ENCODE measurements around the gene ADAMTS10.
"Not testable (repeated sequence)": the region's sequence is repeated elsewhere in the genome, so short reads cannot be mapped to it uniquely, and the experiment has no call there.

Gene ADAMTS10

GRCh38 chr19:8638078-8638619 lies 27.6 kb upstream of the ADAMTS10 start:
- Histone ChIP-seq H3K9me3 (ENCODE audit: control insufficient read depth, insufficient read depth, low read length) (0 out of 2 replicates have a peak, but pooled peaks cover 5% of the 10 kb centered on the region), H3K36me3 (ENCODE audit: insufficient read depth, low read length) (no peaks in the 10 kb centered on the region), H3K4me1 (ENCODE audit: insufficient read depth, low read length) (no peaks in the 10 kb centered on the region), H3K9ac (ENCODE audit: low read depth, low read length) (no peak overlapping the region)

- H3K9ac ChIP-seq (ENCODE audit: low read depth, low read length); H3K36me3 ChIP-seq (ENCODE audit: insufficient read depth, low read length); H3K4me1 ChIP-seq (ENCODE audit: insufficient read depth, low read length); H3K9me3 ChIP-seq (ENCODE audit: control insufficient read depth, insufficient read depth, low read length): not testable (repeated sequence)
Measured at GRCh38 chr19:8637070-8637469, 26.6 kb upstream of the ADAMTS10 start.

GRCh38 chr19:8635422-8635821 lies 24.9 kb upstream of the ADAMTS10 start:
- Histone ChIP-seq H3K9ac (ENCODE audit: low read depth, low read length) (no peak overlapping the region), H3K4me1 (ENCODE audit: insufficient read depth, low read length) (0 out of 2 replicates have a peak, but pooled peaks cover 3% of the 10 kb centered on the region), H3K9me3 (ENCODE audit: control insufficient read depth, insufficient read depth, low read length) (no peaks in the 10 kb centered on the region), H3K36me3 (ENCODE audit: insufficient read depth, low read length) (no peaks in the 10 kb centered on the region)

GRCh38 chr19:8631425-8631819 lies 20.9 kb upstream of the ADAMTS10 start:
- Histone ChIP-seq H3K9me3 (ENCODE audit: control insufficient read depth, insufficient read depth, low read length) (no peaks in the 10 kb centered on the region), H3K9ac (ENCODE audit: low read depth, low read length) (no peak overlapping the region), H3K4me1 (ENCODE audit: insufficient read depth, low read length) (0 out of 2 replicates have a peak, but pooled peaks cover 3% of the 10 kb centered on the region), H3K36me3 (ENCODE audit: insufficient read depth, low read length) (no peaks in the 10 kb centered on the region)

GRCh38 chr19:8630796-8631424 lies 20.4 kb upstream of the ADAMTS10 start:
- Histone ChIP-seq H3K9me3 (ENCODE audit: control insufficient read depth, insufficient read depth, low read length) (no peaks in the 10 kb centered on the region), H3K4me1 (ENCODE audit: insufficient read depth, low read length) (0 out of 2 replicates have a peak, but pooled peaks cover 3% of the 10 kb centered on the region), H3K9ac (ENCODE audit: low read depth, low read length) (no peak overlapping the region)

GRCh38 chr19:8629996-8630683 lies 19.6 kb upstream of the ADAMTS10 start, which contains the start of gene NFILZ:
TSS of gene NFILZ (plus strand) at chr19:8630633. CDS start at chr19:8676766, 46,133 bp downstream.
- no peaks in the 10 kb centered on the region for H3K36me3 ChIP-seq (ENCODE audit: insufficient read depth, low read length)
- 0 out of 2 replicates have a peak, but pooled peaks cover 3% of the 10 kb centered on the region for H3K4me1 ChIP-seq (ENCODE audit: insufficient read depth, low read length)
- no peaks in the 10 kb centered on the region for H3K9me3 ChIP-seq (ENCODE audit: control insufficient read depth, insufficient read depth, low read length)
- no peak within 1 kb of the TSS for H3K9ac ChIP-seq (ENCODE audit: low read depth, low read length)

More at GRCh38 chr19:8630796-8631424, 20.4 kb upstream of the ADAMTS10 start:
- H3K36me3 ChIP-seq (ENCODE audit: insufficient read depth, low read length), result no peaks in the 10 kb centered on the region

GRCh38 chr19:8629184-8629583 lies 18.7 kb upstream of the ADAMTS10 start:
- 0 out of 2 replicates have a peak, but pooled peaks cover 3% of the 10 kb centered on the region for H3K4me1 ChIP-seq (ENCODE audit: insufficient read depth, low read length)
- H3K36me3 ChIP-seq (ENCODE audit: insufficient read depth, low read length), result no peaks in the 10 kb centered on the region
- no peaks in the 10 kb centered on the region for H3K9me3 ChIP-seq (ENCODE audit: control insufficient read depth, insufficient read depth, low read length)
- no peak overlapping the region for H3K9ac ChIP-seq (ENCODE audit: low read depth, low read length)

- 0 out of 2 replicates have a peak, but pooled peaks cover 3% of the 10 kb centered on the region for H3K4me1 ChIP-seq (ENCODE audit: insufficient read depth, low read length)
- no peaks in the 10 kb centered on the region for H3K9me3 ChIP-seq (ENCODE audit: control insufficient read depth, insufficient read depth, low read length)
- H3K9ac ChIP-seq (ENCODE audit: low read depth, low read length), result no peak overlapping the region
- no peaks in the 10 kb centered on the region for H3K36me3 ChIP-seq (ENCODE audit: insufficient read depth, low read length)
Measured at GRCh38 chr19:8626842-8627241, 16.3 kb upstream of the ADAMTS10 start.

- H3K4me1 ChIP-seq (ENCODE audit: insufficient read depth, low read length); H3K9me3 ChIP-seq (ENCODE audit: control insufficient read depth, insufficient read depth, low read length); H3K36me3 ChIP-seq (ENCODE audit: insufficient read depth, low read length); H3K9ac ChIP-seq (ENCODE audit: low read depth, low read length): not testable (repeated sequence)
Measured at GRCh38 chr19:8622886-8623285, 12.4 kb upstream of the ADAMTS10 start.

GRCh38 chr19:8618751-8619150 lies 8.2 kb upstream of the ADAMTS10 start:
- Histone ChIP-seq H3K9me3 (ENCODE audit: control insufficient read depth, insufficient read depth, low read length) (no peaks in the 10 kb centered on the region), H3K36me3 (ENCODE audit: insufficient read depth, low read length) (no peaks in the 10 kb centered on the region), H3K4me1 (ENCODE audit: insufficient read depth, low read length) (no peaks in the 10 kb centered on the region), H3K9ac (ENCODE audit: low read depth, low read length) (no peak overlapping the region)

- H3K9ac ChIP-seq (ENCODE audit: low read depth, low read length), result no peak overlapping the region
- no peaks in the 10 kb centered on the region for H3K36me3 ChIP-seq (ENCODE audit: insufficient read depth, low read length)
- H3K4me1 ChIP-seq (ENCODE audit: insufficient read depth, low read length), result no peaks in the 10 kb centered on the region
- no peaks in the 10 kb centered on the region for H3K9me3 ChIP-seq (ENCODE audit: control insufficient read depth, insufficient read depth, low read length)
Measured at GRCh38 chr19:8617984-8618383, 7.5 kb upstream of the ADAMTS10 start.

GRCh38 chr19:8617325-8617724 lies 6.8 kb upstream of the ADAMTS10 start:
- not testable (repeated sequence) for H3K4me1 ChIP-seq (ENCODE audit: insufficient read depth, low read length); H3K9me3 ChIP-seq (ENCODE audit: control insufficient read depth, insufficient read depth, low read length); H3K9ac ChIP-seq (ENCODE audit: low read depth, low read length); H3K36me3 ChIP-seq (ENCODE audit: insufficient read depth, low read length)

- no peaks in the 10 kb centered on the region for H3K36me3 ChIP-seq (ENCODE audit: insufficient read depth, low read length)
- peaks cover 4% of the 10 kb centered on the region; the same call in 1 of the 2 replicates for H3K4me1 ChIP-seq (ENCODE audit: insufficient read depth, low read length)
- H3K9me3 ChIP-seq (ENCODE audit: control insufficient read depth, insufficient read depth, low read length), result no peaks in the 10 kb centered on the region
- H3K9ac ChIP-seq (ENCODE audit: low read depth, low read length), result no peak overlapping the region
Measured at GRCh38 chr19:8616861-8617260, 6.3 kb upstream of the ADAMTS10 start.

- H3K9me3 ChIP-seq (ENCODE audit: control insufficient read depth, insufficient read depth, low read length), result no peaks in the 10 kb centered on the region
- H3K9ac ChIP-seq (ENCODE audit: low read depth, low read length), result no peak overlapping the region
- peaks cover 5% of the 10 kb centered on the region; the same call in 1 of the 2 replicates for H3K4me1 ChIP-seq (ENCODE audit: insufficient read depth, low read length)
- H3K36me3 ChIP-seq (ENCODE audit: insufficient read depth, low read length), result no peaks in the 10 kb centered on the region
Measured at GRCh38 chr19:8615813-8616596, 5.5 kb upstream of the ADAMTS10 start.
